ENCODE measurements around the gene RNASE13.
"Not testable (repeated sequence)": the region's sequence is repeated elsewhere in the genome, so short reads cannot be mapped to it uniquely, and the experiment has no call there.

The RNASE13 gene

DNA sequence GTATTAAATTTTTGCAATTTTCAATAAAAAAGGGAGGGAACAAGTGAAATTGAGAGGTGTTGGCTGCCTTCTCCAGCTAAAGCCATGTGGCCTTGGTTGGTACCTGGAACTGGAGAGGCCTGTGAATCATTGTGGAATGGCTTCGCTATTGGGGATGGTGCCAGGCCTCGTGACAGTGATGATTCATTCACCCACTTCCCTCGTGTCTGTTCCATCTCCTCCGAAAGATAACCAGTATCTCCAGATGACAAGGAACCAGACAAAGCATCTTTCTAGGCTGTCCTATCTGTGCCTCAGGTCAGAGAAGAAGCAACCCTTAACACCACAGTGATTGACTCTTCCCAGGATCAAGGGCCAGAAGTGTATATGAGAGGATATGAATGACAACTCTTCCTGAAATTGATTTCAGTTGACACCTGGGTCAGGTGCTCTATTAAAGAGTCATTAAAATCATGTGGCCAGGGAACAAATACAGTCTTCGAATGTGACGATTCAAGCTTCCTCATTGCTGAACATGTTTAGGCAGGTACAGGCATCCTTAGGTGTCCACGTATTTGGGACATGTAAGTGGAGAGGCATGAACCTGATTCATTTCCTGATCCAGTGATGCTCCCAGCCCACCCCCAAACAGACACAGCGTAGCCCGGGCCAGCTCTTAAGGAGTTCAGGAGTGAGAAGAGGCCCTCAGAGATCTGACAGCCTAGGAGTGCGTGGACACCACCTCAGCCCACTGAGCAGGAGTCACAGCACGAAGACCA, 7.2 kb upstream of the RNASE13 start, which contains the start of gene RNASE7:
RNASE7 (plus strand) TSS at position 687 of the 758 bp plus-strand sequence. CDS start 631 bp downstream, outside the sequence.
- DNase-seq (ENCODE audit: low read depth in 2 of 2), result no peak

GRCh38 chr14:21040941-21041340, 6.3 kb upstream of the RNASE13 start:
- DNase-seq (ENCODE audit: low read depth in 2 of 2), result not testable (repeated sequence)

- DNase-seq (ENCODE audit: low read depth in 2 of 2), result no peak
Measured at GRCh38 chr14:21040370-21040925, 5.8 kb upstream of the RNASE13 start.

GRCh38 chr14:21039585-21040369, 5.2 kb upstream of the RNASE13 start:
- no peak for DNase-seq (ENCODE audit: low read depth in 2 of 2)

- no peak for DNase-seq (ENCODE audit: low read depth in 2 of 2)
Measured at GRCh38 chr14:21038441-21039422, 4.1 kb upstream of the RNASE13 start.

DNA sequence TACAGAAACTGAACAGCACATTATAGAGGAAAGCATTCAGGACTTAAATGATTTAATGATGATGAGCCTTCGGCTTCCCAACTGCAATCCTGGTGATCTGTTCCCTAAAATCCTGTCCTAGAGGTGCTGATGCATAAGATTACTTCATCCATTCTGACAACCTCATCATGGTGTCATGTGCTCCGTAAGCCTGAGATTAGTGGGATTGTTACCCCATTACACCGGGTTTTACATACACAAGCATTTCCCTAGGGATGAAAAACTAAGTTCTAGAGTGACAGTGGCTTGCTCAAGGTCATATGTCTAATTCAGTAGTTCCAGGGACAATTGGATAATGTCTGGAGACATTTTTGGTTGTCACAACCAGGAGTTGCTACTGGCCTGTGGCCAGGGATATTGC, 2.5 kb upstream of the RNASE13 start:
- no peak for DNase-seq (ENCODE audit: low read depth in 2 of 2)

DNA sequence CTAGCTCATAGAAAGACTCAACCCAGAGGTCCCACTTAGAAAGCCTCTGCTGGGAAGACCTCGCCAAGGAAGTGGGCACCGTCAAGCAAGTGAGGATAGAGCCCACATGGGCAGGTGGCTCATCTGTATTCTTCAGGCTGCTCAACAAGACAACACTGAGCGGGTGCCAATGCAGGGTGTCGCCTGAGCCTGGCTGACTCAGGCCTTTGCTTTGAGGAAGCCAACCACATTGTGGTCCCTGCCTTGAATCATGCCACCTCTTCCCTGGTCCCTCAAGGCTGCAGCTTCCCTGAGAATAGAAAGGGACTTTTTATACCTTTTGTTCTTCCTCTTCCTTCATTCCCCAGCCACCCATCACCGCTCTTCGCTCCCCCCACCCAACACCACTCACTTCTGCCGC, 2.1 kb upstream of the RNASE13 start:
- DNase-seq (ENCODE audit: low read depth in 2 of 2), result no peak

- DNase-seq (ENCODE audit: low read depth in 2 of 2), result no peak
Measured at GRCh38 chr14:21033133-21033698, 1.4 kb downstream of the RNASE13 start.

DNA sequence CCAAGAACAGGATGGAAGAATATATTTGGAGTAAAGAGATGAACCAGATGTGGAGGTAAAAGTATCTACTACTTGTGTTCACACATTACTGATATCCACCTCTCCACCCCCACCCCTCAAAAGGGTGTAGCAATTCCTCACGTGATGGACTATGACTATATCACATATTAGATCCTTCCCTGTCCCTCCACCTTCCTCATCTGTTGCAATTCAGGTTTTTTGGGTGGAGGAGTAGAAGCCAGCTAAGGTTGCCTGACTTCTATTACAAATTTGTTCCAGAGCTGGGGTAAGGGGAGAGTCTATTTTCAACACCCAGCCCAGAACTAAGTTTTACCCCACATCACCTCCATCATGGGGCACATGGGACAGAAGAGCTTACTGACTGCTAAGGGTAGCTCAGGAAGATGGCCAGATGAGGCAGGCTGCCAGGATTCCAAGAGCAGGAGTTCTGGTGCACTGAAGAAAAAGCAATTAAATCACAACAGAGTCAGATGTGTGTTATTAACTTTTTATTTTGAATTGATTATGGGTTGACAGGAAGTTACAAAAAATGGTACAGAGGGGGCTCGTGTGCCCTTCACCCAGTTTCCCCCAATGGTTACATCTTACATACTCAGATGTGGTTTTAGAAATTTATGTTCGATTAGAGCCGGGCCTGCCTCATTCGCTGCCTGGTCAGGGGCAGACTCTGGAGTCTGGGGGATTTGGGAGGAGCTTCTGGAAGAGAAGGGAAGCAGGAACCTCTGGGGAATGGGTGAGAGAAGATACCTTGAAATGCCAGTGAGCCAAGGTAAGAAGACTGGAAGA, 2.1 kb downstream of the RNASE13 start:
- no peak for DNase-seq (ENCODE audit: low read depth in 2 of 2)

DNA sequence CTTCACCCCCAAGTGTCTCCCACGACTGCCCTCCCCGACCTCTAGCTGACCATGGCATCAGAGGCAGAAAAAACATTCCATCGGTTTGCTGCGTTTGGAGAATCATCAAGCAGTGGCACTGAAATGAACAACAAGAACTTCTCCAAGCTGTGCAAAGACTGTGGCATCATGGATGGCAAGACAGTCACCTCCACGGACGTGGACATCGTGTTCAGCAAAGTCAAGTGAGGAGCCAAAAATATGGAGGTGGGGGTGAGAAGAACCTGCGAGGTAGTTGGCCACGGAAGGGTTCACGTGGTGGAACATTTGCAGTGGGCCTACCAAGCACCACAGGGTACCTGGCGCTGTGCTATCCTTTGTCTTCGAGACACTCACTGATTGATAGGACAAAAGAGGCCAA, 4.1 kb downstream of the RNASE13 start:
- no peak for DNase-seq (ENCODE audit: low read depth in 2 of 2)

- DNase-seq (ENCODE audit: low read depth in 2 of 2), result no peak
Measured at GRCh38 chr14:21029917-21030316, 4.7 kb downstream of the RNASE13 start, which contains the start of gene TPPP2. TSS of gene TPPP2 (plus strand) at chr14:21030217. CDS start at chr14:21030582, 365 bp downstream.

DNA sequence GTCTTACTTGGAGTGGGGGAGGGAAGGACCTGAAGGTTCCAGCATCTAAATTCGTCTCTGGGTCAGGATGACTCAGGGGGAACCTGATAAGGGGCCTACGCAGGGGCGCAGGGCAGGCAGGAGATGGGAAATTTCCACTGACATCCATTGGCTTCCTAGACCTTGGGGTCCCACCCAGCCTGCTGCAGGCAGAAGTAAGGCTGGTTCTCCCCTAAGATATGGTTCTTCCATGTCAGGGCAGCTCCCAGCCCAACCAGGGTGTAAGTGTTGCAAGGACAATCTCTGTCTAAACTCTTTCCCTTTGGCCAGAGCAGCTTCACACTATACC, 7.7 kb downstream of the RNASE13 start:
- DNase-seq (ENCODE audit: low read depth in 2 of 2), result no peak

DNA sequence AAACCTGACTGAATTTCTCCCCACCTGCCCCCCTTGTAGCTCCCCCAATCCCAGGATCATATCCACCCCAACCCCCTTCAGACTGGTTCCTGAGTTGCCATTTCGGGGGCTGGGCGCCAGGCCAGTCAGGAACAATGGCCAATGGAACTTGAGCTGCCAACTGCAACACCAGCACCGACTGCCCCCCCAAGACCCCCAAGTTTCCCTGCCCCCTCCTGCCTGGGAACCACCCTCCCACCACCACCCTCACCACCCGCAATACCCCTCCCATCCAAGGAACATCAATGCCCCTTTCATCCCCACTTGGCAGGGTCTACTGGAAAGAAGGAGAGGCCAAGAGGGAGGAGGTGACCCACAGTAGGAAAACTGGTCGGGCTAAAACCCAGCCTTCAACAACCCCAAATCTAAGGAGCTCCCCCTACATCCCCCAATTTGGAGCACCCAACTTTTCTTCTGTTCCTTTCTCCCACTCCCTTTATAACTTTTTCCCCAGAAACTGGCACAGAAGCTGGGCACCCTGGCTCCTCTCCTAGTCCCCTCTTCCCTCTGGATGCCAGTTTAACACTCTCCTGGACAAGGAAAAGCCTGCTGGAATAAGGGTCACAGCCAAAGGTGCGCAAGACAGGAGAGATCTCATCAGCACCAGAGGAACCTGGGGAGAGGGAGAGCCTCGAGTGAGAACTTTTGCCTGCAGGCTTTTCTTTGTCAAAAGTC, 8.2 kb downstream of the RNASE13 start:
- no peak for DNase-seq (ENCODE audit: low read depth in 2 of 2)

GRCh38 chr14:21025371-21026273, 9.0 kb downstream of the RNASE13 start:
- no peak for DNase-seq (ENCODE audit: low read depth in 2 of 2)

- peak; percentile 29 to 55 for DNase-seq (ENCODE audit: low read depth in 2 of 2)
Measured at GRCh38 chr14:21024585-21025370, 9.8 kb downstream of the RNASE13 start, which contains the start of gene NDRG2. TSS of gene NDRG2 (minus strand) at chr14:21025061. CDS start at chr14:21023315, 1,746 bp downstream.

DNA sequence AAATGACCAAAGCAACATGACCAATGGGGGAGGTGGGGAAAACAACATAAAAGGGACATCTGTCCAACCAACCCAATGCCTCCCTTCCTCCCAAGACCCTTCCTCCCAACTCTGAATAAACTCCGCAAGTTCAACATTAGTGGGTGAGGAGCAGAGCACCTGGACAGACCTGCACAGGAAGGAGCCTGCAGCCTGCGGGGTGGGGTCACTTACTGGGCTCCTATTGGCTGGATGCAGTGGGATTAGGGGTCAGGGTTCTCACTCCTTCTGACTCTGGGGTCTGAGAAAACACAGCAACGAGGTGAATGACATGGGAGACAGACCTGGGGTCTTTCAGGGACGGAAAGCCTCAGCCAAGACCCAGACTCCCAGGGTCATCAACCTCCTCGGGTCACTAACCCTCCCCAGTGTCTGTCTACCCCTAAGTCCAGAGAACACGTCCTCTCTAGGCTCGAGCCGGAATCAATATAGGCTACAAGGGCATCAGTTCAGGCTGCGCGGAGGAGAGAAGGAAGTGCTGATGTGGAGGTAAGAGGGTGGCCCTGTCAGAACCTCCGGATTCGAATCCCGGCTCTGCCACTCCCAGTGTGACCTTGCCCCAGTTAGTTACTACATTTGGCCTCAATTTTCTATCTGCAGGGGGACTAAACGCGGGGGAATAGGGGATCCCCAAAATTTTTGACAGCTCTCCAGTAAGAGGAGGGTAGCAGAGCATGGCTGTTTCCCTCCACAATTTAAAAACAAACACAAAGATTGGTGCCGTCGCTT, 10.6 kb downstream of the RNASE13 start:
- peak in 1 of 2 experiments; percentile 9 for DNase-seq (ENCODE audit: low read depth in 2 of 2)

DNA sequence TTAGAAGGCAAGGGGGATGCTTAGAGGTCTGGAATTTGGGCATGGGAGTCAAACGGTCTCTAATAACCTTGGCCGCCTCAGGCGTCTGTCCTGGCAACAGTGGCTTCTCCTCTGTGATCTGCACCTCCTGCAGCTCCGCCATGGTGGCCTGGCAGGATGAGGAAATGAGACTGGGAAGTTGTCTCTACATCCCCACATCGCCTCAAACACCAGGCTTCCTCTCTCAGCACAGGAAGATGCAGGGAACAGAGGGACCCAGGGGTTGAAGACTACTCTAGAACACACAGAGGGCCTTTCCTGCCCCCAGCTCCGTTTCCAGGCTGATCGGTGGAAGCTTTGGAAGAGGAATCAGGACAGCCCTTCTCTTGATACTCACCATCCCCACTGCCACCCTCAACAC, 11.4 kb downstream of the RNASE13 start:
- DNase-seq (ENCODE audit: low read depth in 2 of 2), result no peak
